Activated B cell treated with CpG ODN at 0.5 μM for 24 hours (primary cell): Measurements from ENCODE around the gene ERC2. TPM values are rescaled to one million over a fixed set of nuclear protein-coding genes. Genes with fewer than 3 reads are reported as not detected.
"Not testable (repeated sequence)": the region's sequence is repeated elsewhere in the genome, so short reads cannot be mapped to it uniquely, and the experiment has no call there.

Source experiments
- ATAC-seq: fragments of 200-7000 bp; cut with Tn5 transposase; one replicate; pipeline ENCODE4 v1.10.0; 2021; ENCODE audit warnings: low read depth, mild to moderate bottlenecking, moderate library complexity
- CTCF ChIA-PET: fragments of 350-600 bp; sonication (Branson Sonifier 250); formaldehyde crosslinking; loops from one replicate; lab custom pipeline; 2021; ENCODE audit warnings: antibody characterized with exemption; lab: Charles Lee
- POLR2A ChIA-PET: fragments of 350-600 bp; sonication (Branson Sonifier 250); formaldehyde crosslinking; loops from one replicate; lab custom pipeline; 2021; ENCODE audit warnings: antibody characterized with exemption; lab: Charles Lee
- DNase-seq: peaks from one replicate; pipeline ENCODE4 v3.0.0; 2022
- H3K27ac Mint-ChIP-seq: one replicate; pipeline ENCODE4 v1.8.0; 2020; ENCODE audit warnings: mixed read lengths
- H3K27me3 Mint-ChIP-seq: one replicate; pipeline ENCODE4 v1.8.0; 2021; ENCODE audit warnings: mixed read lengths
- H3K36me3 Mint-ChIP-seq: one replicate; pipeline ENCODE4 v1.8.0; 2021; ENCODE audit warnings: low read depth, mixed read lengths
- H3K4me1 Mint-ChIP-seq: one replicate; pipeline ENCODE4 v1.8.0; 2021; ENCODE audit warnings: mixed read lengths
- H3K4me3 Mint-ChIP-seq: one replicate; pipeline ENCODE4 v1.8.0; 2020; ENCODE audit warnings: mild to moderate bottlenecking, mixed read lengths
- H3K9me3 Mint-ChIP-seq: one replicate; pipeline ENCODE4 v1.8.0; 2020; ENCODE audit warnings: mixed read lengths
- intact Hi-C: fragments of 100-400 bp; cut with micrococcal nuclease; formaldehyde crosslinking; loops from one replicate; pipeline ENCODE4 v1.15.1; 2024
- total RNA-seq: library from RNA; stranded (reverse); gene quantifications from 2 replicates; pipeline ENCODE4 v1.2.3, GENCODE V29; 2022
- TF ChIP-seq, protein P1 (sequence below): fragments of 200-600 bp; IDR thresholded peaks from one replicate; pipeline ENCODE4 v1.8.0; 2022; ENCODE audit warnings: antibody characterized with exemption, mild to moderate bottlenecking

The ERC2 gene
- total RNA-seq, 1 donor from 2014 or later, result not detected

DNA sequence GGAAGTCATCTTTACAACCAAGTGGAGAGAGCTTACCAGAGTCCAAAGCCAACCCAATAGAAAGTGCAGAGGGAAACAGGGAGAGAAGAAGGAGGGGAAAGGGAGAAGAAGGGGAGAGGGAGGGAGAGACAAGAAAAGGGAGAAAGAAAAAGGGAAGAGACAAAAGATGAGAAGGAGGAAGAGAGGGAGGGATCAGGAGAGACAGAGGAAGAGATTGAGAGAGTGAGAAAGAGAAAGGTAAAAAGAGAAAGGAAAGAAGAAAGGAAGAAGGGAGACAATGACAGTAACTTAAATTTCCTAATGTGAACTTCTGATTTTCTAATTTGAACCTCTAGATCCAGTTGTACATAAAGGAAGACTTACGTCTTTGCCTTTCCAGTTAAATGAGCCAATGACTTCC lies 960.5 kb downstream of the ERC2 start:
- POLR2A ChIA-PET, result no interaction called here
- ATAC-seq (no peak), DNase-seq (no peak)
- intact Hi-C loops, result no loop called here
- CTCF ChIA-PET, result no interaction called here
- Mint-ChIP-seq H3K4me1 (no peaks in the 10 kb centered on the region), H3K27me3 (peaks cover 1% of the 10 kb centered on the region), H3K36me3 (no peaks in the 10 kb centered on the region), H3K4me3 (no peak overlapping the region), H3K27ac (no peak overlapping the region), H3K9me3 (no peaks in the 10 kb centered on the region)
- TF ChIP-seq, protein P1, sequence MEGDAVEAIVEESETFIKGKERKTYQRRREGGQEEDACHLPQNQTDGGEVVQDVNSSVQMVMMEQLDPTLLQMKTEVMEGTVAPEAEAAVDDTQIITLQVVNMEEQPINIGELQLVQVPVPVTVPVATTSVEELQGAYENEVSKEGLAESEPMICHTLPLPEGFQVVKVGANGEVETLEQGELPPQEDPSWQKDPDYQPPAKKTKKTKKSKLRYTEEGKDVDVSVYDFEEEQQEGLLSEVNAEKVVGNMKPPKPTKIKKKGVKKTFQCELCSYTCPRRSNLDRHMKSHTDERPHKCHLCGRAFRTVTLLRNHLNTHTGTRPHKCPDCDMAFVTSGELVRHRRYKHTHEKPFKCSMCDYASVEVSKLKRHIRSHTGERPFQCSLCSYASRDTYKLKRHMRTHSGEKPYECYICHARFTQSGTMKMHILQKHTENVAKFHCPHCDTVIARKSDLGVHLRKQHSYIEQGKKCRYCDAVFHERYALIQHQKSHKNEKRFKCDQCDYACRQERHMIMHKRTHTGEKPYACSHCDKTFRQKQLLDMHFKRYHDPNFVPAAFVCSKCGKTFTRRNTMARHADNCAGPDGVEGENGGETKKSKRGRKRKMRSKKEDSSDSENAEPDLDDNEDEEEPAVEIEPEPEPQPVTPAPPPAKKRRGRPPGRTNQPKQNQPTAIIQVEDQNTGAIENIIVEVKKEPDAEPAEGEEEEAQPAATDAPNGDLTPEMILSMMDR, result no peak

DNA sequence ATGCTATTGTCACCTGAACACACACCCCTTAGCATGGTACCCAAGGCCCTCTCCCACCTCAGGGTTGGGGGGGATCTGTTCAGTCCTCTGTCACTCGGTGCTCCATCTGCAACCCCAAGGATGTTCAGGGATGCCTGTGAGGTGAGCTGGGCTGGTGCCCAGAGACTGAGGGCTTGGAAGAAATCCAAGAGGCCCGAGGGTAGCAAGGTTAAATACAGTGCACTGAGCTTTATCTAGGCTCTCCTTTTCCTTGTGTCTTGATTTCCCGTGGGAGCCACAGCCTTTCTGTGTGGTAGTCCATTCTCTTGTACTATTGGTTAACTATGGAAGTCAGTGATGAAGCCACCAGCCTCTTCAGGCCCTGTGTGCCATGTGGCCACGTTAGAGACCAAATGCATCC lies 962.5 kb downstream of the ERC2 start:
- ChIA-PET POLR2A (no interaction called here), CTCF (no interaction called here)
- intact Hi-C loops, result no loop called here
- TF ChIP-seq, protein P1, result no peak
- Mint-ChIP-seq H3K9me3 (no peaks in the 10 kb centered on the region), H3K4me1 (no peaks in the 10 kb centered on the region), H3K4me3 (no peak overlapping the region), H3K27ac (no peak overlapping the region), H3K27me3 (peaks cover 1% of the 10 kb centered on the region), H3K36me3 (no peaks in the 10 kb centered on the region)
- no peak for ATAC-seq
- no peak for DNase-seq

DNA sequence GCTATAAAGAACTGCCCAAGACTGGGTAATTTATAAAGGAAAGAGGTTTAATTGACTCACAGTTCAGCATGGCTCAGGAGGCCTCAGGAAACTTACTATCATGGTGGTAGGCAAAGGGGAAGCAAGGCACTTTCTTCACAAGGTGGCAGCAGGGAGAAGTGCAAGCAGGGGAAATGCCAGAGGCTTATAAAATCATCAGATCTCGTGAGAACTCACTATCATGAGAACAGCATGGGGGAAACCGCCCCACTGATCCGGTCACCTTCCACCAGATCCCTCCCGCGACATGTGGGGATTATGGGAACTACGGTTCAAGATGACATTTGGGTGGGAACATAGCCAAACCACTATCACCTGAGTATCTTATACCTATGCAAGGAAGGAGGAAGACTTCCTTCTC lies 963.2 kb downstream of the ERC2 start:
- H3K4me3 Mint-ChIP-seq, ATAC-seq, CTCF ChIA-PET, intact Hi-C loops, H3K4me1 Mint-ChIP-seq, H3K9me3 Mint-ChIP-seq, H3K27ac Mint-ChIP-seq, H3K36me3 Mint-ChIP-seq, DNase-seq, H3K27me3 Mint-ChIP-seq, POLR2A ChIA-PET: not testable (repeated sequence)

DNA sequence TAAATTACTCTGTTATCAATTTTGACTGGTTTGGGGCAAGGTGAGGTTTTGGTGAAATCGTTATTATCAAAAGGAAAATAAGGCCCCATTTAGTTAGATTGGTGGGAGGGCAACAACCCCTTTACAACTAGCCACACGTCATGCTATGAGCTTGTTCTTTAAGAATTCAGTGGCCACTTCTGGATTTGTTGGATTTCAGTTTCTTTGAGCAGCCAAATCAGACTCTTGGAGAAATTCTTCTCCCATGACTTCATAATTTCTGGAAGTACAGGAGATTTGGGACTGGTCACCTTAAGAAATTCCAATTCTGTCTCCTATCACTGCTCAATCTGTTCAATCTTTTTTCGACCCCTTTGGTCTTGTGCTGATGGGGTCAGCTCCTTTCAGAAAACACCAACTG lies 966.4 kb downstream of the ERC2 start:
- no peaks in the 10 kb centered on the region for H3K4me1 Mint-ChIP-seq
- intact Hi-C loops, result no loop called here
- H3K9me3 Mint-ChIP-seq, result no peaks in the 10 kb centered on the region
- no peaks in the 10 kb centered on the region for H3K27me3 Mint-ChIP-seq
- TF ChIP-seq, protein P1, result no peak
- DNase-seq (no peak), ATAC-seq (no peak)
- no peak overlapping the region for H3K4me3 Mint-ChIP-seq
- H3K27ac Mint-ChIP-seq, result no peak overlapping the region
- no peaks in the 10 kb centered on the region for H3K36me3 Mint-ChIP-seq
- ChIA-PET CTCF (no interaction called here), POLR2A (no interaction called here)

DNA sequence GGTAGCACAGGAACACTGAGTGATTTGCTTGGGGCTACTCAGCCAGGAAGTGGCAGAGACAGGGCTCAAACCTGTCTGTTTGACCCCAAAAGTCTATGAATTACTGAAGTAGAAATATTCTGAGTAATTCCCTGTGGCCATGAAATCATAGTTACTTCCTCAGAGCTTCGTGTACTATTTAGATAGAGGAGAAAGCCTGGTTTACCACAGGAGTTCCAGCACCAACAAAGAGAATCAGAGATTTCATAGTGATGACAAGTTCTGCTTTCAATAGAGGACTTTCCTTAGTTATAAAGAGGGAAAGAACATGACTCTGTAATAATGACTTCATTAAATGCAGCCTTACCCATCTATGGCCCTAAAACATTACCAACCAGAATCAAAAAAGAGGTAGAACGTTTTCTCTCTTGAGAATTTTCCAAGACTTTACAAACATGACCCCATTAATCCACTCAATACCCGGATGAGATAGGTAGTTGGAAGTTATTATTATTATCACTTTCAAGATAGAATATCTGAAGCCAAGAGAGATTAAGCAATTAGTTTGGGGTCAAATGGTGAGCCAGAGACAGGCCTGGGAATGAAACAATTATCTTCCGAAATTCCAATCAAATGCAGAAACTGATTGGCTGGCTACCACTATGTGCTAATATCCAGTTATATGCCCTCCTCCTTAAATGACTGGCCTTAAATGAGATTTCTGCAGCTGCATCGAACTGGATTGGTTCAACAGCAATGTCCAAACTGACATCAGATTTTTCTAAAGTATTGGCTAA lies 967.5 kb downstream of the ERC2 start:
- Mint-ChIP-seq H3K9me3 (no peaks in the 10 kb centered on the region), H3K4me1 (no peaks in the 10 kb centered on the region), H3K36me3 (no peaks in the 10 kb centered on the region), H3K4me3 (no peak overlapping the region), H3K27me3 (peaks cover 3% of the 10 kb centered on the region), H3K27ac (no peak overlapping the region)
- ChIA-PET CTCF (no interaction called here), POLR2A (no interaction called here)
- ATAC-seq (no peak), DNase-seq (no peak)
- TF ChIP-seq, protein P1, result no peak
- intact Hi-C loops, result no loop called here

DNA sequence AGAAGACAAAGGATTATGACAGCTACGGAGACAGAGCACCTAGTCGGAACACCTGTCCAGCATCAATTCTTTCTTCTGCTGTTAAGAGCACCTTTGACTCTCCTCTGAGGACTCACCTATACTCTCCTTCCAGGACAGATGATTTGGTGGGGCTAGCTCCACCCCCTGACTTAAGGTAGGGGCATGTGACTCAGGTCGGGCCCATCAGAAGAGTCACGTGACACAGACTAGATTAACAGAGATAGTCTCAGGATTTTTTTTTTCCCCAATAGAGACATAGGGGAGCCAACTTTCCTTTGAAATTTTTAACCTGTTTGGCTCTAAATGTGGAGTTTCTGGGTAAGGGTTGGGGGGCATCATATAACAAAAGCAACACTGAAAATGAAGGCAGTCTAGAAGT lies 969.7 kb downstream of the ERC2 start:
- ATAC-seq, result no peak
- H3K27ac Mint-ChIP-seq, result no peak overlapping the region
- DNase-seq, result no peak
- peaks cover 3% of the 10 kb centered on the region for H3K27me3 Mint-ChIP-seq
- ChIA-PET POLR2A (no interaction called here), CTCF (no interaction called here)
- no peaks in the 10 kb centered on the region for H3K36me3 Mint-ChIP-seq
- H3K4me1 Mint-ChIP-seq, result no peaks in the 10 kb centered on the region
- H3K9me3 Mint-ChIP-seq, result no peaks in the 10 kb centered on the region
- TF ChIP-seq, protein P1, result no peak
- H3K4me3 Mint-ChIP-seq, result no peak overlapping the region
- intact Hi-C loops, result no loop called here
